Gastrocnemius medialis (tissue), 4 donors: Measurements from ENCODE around the gene RNF207. TPM values are rescaled to one million over a fixed set of nuclear protein-coding genes. Genes with fewer than 3 reads are reported as not detected.

Experiments
- ATAC-seq, 2 donors: fragments of 150-250 bp; one replicate each; pipeline ENCODE4 v1.9.1; 2016
- DNase-seq, 2 donors: peaks; one replicate each; pipeline ENCODE4 v3.0.0-alpha.2; 2019
- H3K27ac ChIP-seq, 4 donors: fragments of 200-600 bp; sonication (generic); 1 replicate in 1 of 4; 2 replicates in 3 of 4; pipeline ENCODE4 v1.5.1; 2016 to 2018; ENCODE audit warnings: mild to moderate bottlenecking in 2 of 4, moderate library complexity in 1 of 4
- H3K27me3 ChIP-seq, 3 donors: fragments of 200-600 bp; sonication (generic) in 2 of 3; 1 replicate in 1 of 3; 2 replicates in 2 of 3; pipeline versions ENCODE4 v1.5.1 to v1.6.0; 2016 to 2019; ENCODE audit warnings: mild to moderate bottlenecking in 1 of 3, moderate library complexity in 1 of 3
- H3K36me3 ChIP-seq, 2 donors: fragments of 200-600 bp; sonication (generic) in 1 of 2; one replicate each; pipeline ENCODE4 v1.5.1; 2017 to 2018
- H3K4me1 ChIP-seq, 2 donors: fragments of 200-600 bp; sonication (generic) in 1 of 2; one replicate each; pipeline ENCODE4 v1.5.1; 2016 to 2017; ENCODE audit warnings: mild to moderate bottlenecking in 2 of 2
- H3K4me3 ChIP-seq, 4 donors: fragments of 200-600 bp; sonication (generic) in 3 of 4; 1 replicate in 1 of 4; 2 replicates in 3 of 4; pipeline ENCODE4 v1.5.1; 2016 to 2019; ENCODE audit warnings: mild to moderate bottlenecking in 2 of 4
- H3K9me3 ChIP-seq, 3 donors: fragments of 200-600 bp; sonication (generic) in 2 of 3; 1 replicate in 1 of 3; 2 replicates in 2 of 3; pipeline ENCODE4 v1.5.1; 2016 to 2019
- CTCF ChIP-seq, 5 experiments: fragments of 450-650 bp in 3 of 5; fragments of 200-600 bp in 2 of 5; sonication (generic) in 2 of 5; IDR thresholded peaks in 4 of 5; conservative IDR thresholded peaks in 1 of 5; 1 replicate in 4 of 5; 2 replicates in 1 of 5; pipeline ENCODE4 v1.5.1; 2016 to 2019; ENCODE audit warnings: antibody characterized with exemption in 5 of 5, mild to moderate bottlenecking in 3 of 5, moderate library complexity in 3 of 5
- POLR2A ChIP-seq, 2 donors: fragments of 450-650 bp; IDR thresholded peaks; one replicate each; pipeline ENCODE4 v1.6.1; 2017; ENCODE audit warnings: antibody characterized with exemption in 2 of 2, mild to moderate bottlenecking in 2 of 2, moderate library complexity in 2 of 2
- in situ Hi-C, 4 donors: fragments of 200-750 bp; cut with MboI; loops; one replicate each; pipeline versions ENCODE4 v1.15.0 to v1.8.0; 2017; ENCODE audit warnings: low sequenced_read_pairs in 4 of 4
- intact Hi-C: fragments of 100-400 bp; cut with DNase I; formaldehyde crosslinking; loops from one replicate; pipeline ENCODE4 v1.15.1; 2023; ENCODE audit warnings: low total_unique reads
- total RNA-seq, 4 donors: library from RNA; depleted of rRNA; stranded (reverse); fragments of >200 nt; gene quantifications; one replicate each; pipeline versions ENCODE4 v1.1.0 to v1.2.3, GENCODE V29; 2016

Gene RNF207
- total RNA-seq, 4 donors from 2014 or later = 0.29 to 4.7 (median 0.99) TPM

- no peak for TF ChIP-seq CTCF (IDR thresholded peaks at IDR 0.05 in 4 of 5, conservative IDR thresholded peaks at IDR 0.05 in 1 of 5)
- TF ChIP-seq POLR2A (IDR thresholded peaks at IDR 0.05) = no peak
- Histone ChIP-seq H3K27ac (no peak overlapping the region), H3K36me3 (peaks cover 0 to 2% of the 10 kb centered on the region in 2 donors), H3K4me3 (no peak overlapping the region), H3K4me1 (peaks cover 15 to 19% of the 10 kb centered on the region in 2 donors), H3K9me3 (no peaks in the 10 kb centered on the region), H3K27me3 (peaks cover 18 to 24% (median 23%) of the 10 kb centered on the region in 3 donors)
- in situ Hi-C loops = loop anchor here in 1 of 4 donors (25.0 kb wide), 1 partner anchor 175 kb away; the partner anchor contains the start of genes ESPN and HES2
- DNase-seq (no peak), ATAC-seq (no peak)
- intact Hi-C loops = loop anchor here (2.0 to 5.0 kb wide), 2 partner anchors 38 to 315 kb away; partner anchors contain the start of genes NOL9 and RPL22
Observed at GRCh38 chr1:6237093-6237492, 31.2 kb downstream of the RNF207 start.

- peaks cover 38 to 46% (median 39%) of the 10 kb centered on the region in 3 donors for H3K27me3 ChIP-seq
Observed at GRCh38 chr1:6239213-6239752, 33.4 kb downstream of the RNF207 start.

GRCh38 chr1:6239950-6240768 lies 34.2 kb downstream of the RNF207 start:
- in situ Hi-C loops = loop anchor here in 3 of 4 donors (10.0 to 25.0 kb wide), 3 partner anchors 105 to 172 kb away; partner anchors contain the start of genes ESPN (in 1 of the 3) and HES2 (in 1 of the 3)
- no peak for ATAC-seq
- Histone ChIP-seq H3K27me3 (peaks cover 39 to 50% (median 44%) of the 10 kb centered on the region in 3 donors), H3K4me1 (peaks cover 3 to 9% of the 10 kb centered on the region in 2 donors), H3K4me3 (no peak overlapping the region), H3K36me3 (no peaks in the 10 kb centered on the region), H3K9me3 (no peaks in the 10 kb centered on the region), H3K27ac (no peak overlapping the region)
- no peak for TF ChIP-seq CTCF (IDR thresholded peaks at IDR 0.05 in 4 of 5, conservative IDR thresholded peaks at IDR 0.05 in 1 of 5)
- no peak for TF ChIP-seq POLR2A (IDR thresholded peaks at IDR 0.05)
- no peak for DNase-seq
- intact Hi-C loops = loop anchor here (5.0 kb wide), 1 partner anchor 312 kb away; the partner anchor contains the start of gene NOL9

More at GRCh38 chr1:6239213-6239752, 33.4 kb downstream of the RNF207 start:
- Histone ChIP-seq H3K9me3 (no peaks in the 10 kb centered on the region), H3K36me3 (no peaks in the 10 kb centered on the region), H3K4me1 (peaks cover 11 to 18% of the 10 kb centered on the region in 2 donors), H3K27ac (no peak overlapping the region), H3K4me3 (no peak overlapping the region)
- intact Hi-C loops (loop anchor here (5.0 kb wide), 1 partner anchor 313 kb away; the partner anchor contains the start of gene NOL9), in situ Hi-C loops (loop anchor here in 1 of 4 donors (25.0 kb wide), 1 partner anchor 173 kb away; the partner anchor contains the start of genes ESPN and HES2)
- DNase-seq = no peak
- TF ChIP-seq CTCF (IDR thresholded peaks at IDR 0.05 in 4 of 5, conservative IDR thresholded peaks at IDR 0.05 in 1 of 5) (no peak), POLR2A (IDR thresholded peaks at IDR 0.05) (no peak)
- no peak for ATAC-seq

GRCh38 chr1:6241107-6241886 lies 35.4 kb downstream of the RNF207 start:
- no peak for TF ChIP-seq POLR2A (IDR thresholded peaks at IDR 0.05)
- TF ChIP-seq CTCF (IDR thresholded peaks at IDR 0.05 in 4 of 5, conservative IDR thresholded peaks at IDR 0.05 in 1 of 5) = no peak
- peaks cover 44 to 61% (median 56%) of the 10 kb centered on the region in 3 donors for H3K27me3 ChIP-seq
- intact Hi-C loops (no loop called here), in situ Hi-C loops (loop anchor here in 3 of 4 donors (10.0 to 25.0 kb wide), 3 partner anchors 104 to 171 kb away; partner anchors contain the start of genes ESPN (in 1 of the 3) and HES2 (in 1 of the 3))
- no peak overlapping the region for H3K4me3 ChIP-seq
- no peaks in the 10 kb centered on the region for H3K9me3 ChIP-seq
- peaks cover 3 to 8% of the 10 kb centered on the region in 2 donors for H3K4me1 ChIP-seq
- ATAC-seq (no peak), DNase-seq (no peak)
- H3K27ac ChIP-seq = no peak overlapping the region
- no peaks in the 10 kb centered on the region for H3K36me3 ChIP-seq
